Panc1 (cell line): Measurements from ENCODE around the gene CFAP299. TPM values are rescaled to one million over a fixed set of nuclear protein-coding genes. Genes with fewer than 3 reads are reported as not detected.

Experiments used
- ATAC-seq: fragments of 200-7000 bp; cut with Tn5 transposase; 2 replicates; pipeline ENCODE4 v1.9.1; 2020; ENCODE audit warnings: mild to moderate bottlenecking, moderate library complexity
- BruUV-seq: library from RNA; stranded (reverse); fragments of 400-500 nt; replicated peaks from 2 replicates; lab custom pipeline; 2021; lab: Mats Ljungman, UMichigan
- CTCF ChIA-PET: fragments of 300-600 bp; sonication (Branson Sonifier 250); formaldehyde crosslinking; loops from one replicate; lab custom pipeline; 2022; ENCODE audit warnings: antibody characterized with exemption; lab: Charles Lee
- POLR2A ChIA-PET: fragments of 300-600 bp; sonication (Branson Sonifier 250); formaldehyde crosslinking; loops from one replicate; lab custom pipeline; 2022; ENCODE audit warnings: antibody characterized with exemption; lab: Charles Lee
- DNase-seq: peaks from one replicate; pipeline ENCODE4 v3.0.0-alpha.2; 2010; ENCODE audit warnings: low read depth, low spot score
- H3K27ac ChIP-seq: 2 replicates; pipeline ENCODE4 v1.5.1; 2011; ENCODE audit warnings: mild to moderate bottlenecking, low read length, inconsistent platforms
- H3K27me3 ChIP-seq: fragments of 200-500 bp; sonication (Bioruptor generic); 2 replicates; pipeline ENCODE4 v1.6.0; 2014; ENCODE audit warnings: low read length, inconsistent platforms; ENCODE audit not compliant: control insufficient read depth, insufficient read depth
- H3K36me3 ChIP-seq: fragments of 200-500 bp; sonication (Bioruptor generic); 2 replicates; pipeline ENCODE4 v1.5.1; 2014; ENCODE audit warnings: inconsistent platforms, mild to moderate bottlenecking, low read length, moderate library complexity; ENCODE audit not compliant: control insufficient read depth, insufficient read depth
- H3K4me1 ChIP-seq: 2 replicates; pipeline ENCODE4 v1.5.1; 2011; ENCODE audit warnings: inconsistent platforms, mild to moderate bottlenecking, low read length, moderate library complexity; ENCODE audit not compliant: control insufficient read depth, insufficient read depth
- H3K4me3 ChIP-seq, 2 experiments: 2 replicates each; pipeline ENCODE4 v1.5.1; 2011 to 2012; ENCODE audit warnings: low read depth in 2 of 2, low read length in 2 of 2, mild to moderate bottlenecking in 2 of 2, inconsistent platforms in 1 of 2, moderate library complexity in 1 of 2
- H3K9me3 ChIP-seq: fragments of 200-500 bp; sonication (Bioruptor generic); 2 replicates; pipeline ENCODE4 v1.5.1; 2014; ENCODE audit warnings: low read depth, mild to moderate bottlenecking, inconsistent platforms, low read length, moderate library complexity; ENCODE audit not compliant: control insufficient read depth, insufficient read depth
- POLR2AphosphoS5 ChIP-seq: IDR thresholded peaks from 2 replicates; pipeline ENCODE4 v1.6.1; 2012; ENCODE audit warnings: mild to moderate bottlenecking, low read depth, low read length, moderate library complexity
- REST ChIP-seq, 2 experiments: IDR thresholded peaks; 2 replicates each; pipeline ENCODE4 v1.6.1; 2011 to 2012; ENCODE audit warnings: low read depth in 2 of 2, control low read depth in 1 of 2, low read length in 1 of 2, mild to moderate bottlenecking in 1 of 2, moderate library complexity in 1 of 2; ENCODE audit not compliant: insufficient read depth in 1 of 2
- SIN3A ChIP-seq: IDR thresholded peaks from 2 replicates; pipeline ENCODE4 v1.6.1; 2012; ENCODE audit warnings: low read depth, mild to moderate bottlenecking, low read length, moderate library complexity, borderline replicate concordance; ENCODE audit not compliant: insufficient read depth
- TCF7L2 ChIP-seq: IDR thresholded peaks from 2 replicates; pipeline ENCODE4 v1.6.1; 2011; ENCODE audit warnings: mild to moderate bottlenecking, low read depth, low read length, inconsistent platforms
- in situ Hi-C: cut with HindIII; loops from 2 replicates; pipeline ENCODE4 v1.10.0; 2016; ENCODE audit warnings: low sequenced_read_pairs, low pct_unique_long_range_greater_than_20kb
- intact Hi-C: fragments of 100-400 bp; cut with micrococcal nuclease; formaldehyde crosslinking; loops from one replicate; pipeline ENCODE4 v1.10.0; 2022; ENCODE audit not compliant: unreplicated experiment
- total RNA-seq: library from RNA; stranded (reverse); gene quantifications from one replicate; pipeline ENCODE4 v1.2.1, GENCODE V29; 2021; ENCODE audit not compliant: unreplicated experiment
- TF ChIP-seq, protein P1 (sequence below): fragments of 450-650 bp; IDR thresholded peaks from 2 replicates; pipeline ENCODE4 v1.5.1; 2017; ENCODE audit warnings: mild to moderate bottlenecking

Gene CFAP299
- total RNA-seq, 1 experiment from 2014 or later: not detected

- Histone ChIP-seq H3K27me3 (no peaks in the 10 kb centered on the region), H3K4me1 (no peaks in the 10 kb centered on the region), H3K4me3 (no peak overlapping the region), H3K36me3 (no peaks in the 10 kb centered on the region), H3K9me3 (no peaks in the 10 kb centered on the region), H3K27ac (no peak overlapping the region)
- BruUV-seq: no TSS peak
- TF ChIP-seq SIN3A: no peak
- no peak for TF ChIP-seq TCF7L2
- no peak for TF ChIP-seq REST (IDR thresholded peaks at IDR 0.05; ENCODE audit: insufficient read depth in 1 of 2, low read depth in 2 of 2, low read length in 1 of 2)
- TF ChIP-seq, protein P1, sequence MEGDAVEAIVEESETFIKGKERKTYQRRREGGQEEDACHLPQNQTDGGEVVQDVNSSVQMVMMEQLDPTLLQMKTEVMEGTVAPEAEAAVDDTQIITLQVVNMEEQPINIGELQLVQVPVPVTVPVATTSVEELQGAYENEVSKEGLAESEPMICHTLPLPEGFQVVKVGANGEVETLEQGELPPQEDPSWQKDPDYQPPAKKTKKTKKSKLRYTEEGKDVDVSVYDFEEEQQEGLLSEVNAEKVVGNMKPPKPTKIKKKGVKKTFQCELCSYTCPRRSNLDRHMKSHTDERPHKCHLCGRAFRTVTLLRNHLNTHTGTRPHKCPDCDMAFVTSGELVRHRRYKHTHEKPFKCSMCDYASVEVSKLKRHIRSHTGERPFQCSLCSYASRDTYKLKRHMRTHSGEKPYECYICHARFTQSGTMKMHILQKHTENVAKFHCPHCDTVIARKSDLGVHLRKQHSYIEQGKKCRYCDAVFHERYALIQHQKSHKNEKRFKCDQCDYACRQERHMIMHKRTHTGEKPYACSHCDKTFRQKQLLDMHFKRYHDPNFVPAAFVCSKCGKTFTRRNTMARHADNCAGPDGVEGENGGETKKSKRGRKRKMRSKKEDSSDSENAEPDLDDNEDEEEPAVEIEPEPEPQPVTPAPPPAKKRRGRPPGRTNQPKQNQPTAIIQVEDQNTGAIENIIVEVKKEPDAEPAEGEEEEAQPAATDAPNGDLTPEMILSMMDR: no peak
- TF ChIP-seq POLR2AphosphoS5: no peak
- in situ Hi-C loops: no loop called here
- DNase-seq (no peak), ATAC-seq (no peak)
- POLR2A ChIA-PET: no interaction called here
- CTCF ChIA-PET: no interaction called here
- intact Hi-C loops: no loop called here
Observed at GRCh38 chr4:80532674-80533333, 197.3 kb downstream of the CFAP299 start.

DNA sequence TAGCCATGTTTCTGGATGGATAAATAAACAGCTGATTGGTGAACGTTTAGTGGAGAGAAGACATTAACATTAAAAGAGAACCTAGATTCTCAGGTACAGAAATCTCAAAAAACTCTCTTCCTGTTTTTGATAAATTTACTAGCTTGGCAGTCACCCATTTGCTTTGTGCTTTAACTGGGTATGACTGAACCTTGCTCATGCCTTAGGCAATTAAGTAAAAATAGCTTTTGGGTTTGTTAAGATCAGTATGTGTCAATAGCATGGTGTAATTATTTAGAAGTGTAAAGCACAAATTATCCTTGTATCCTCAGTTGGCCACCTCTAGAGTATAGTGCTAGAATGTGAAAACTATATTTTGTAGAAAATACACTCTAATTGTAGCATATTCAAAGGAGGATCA is 200.0 kb downstream of the CFAP299 start:
- POLR2A ChIA-PET: interaction anchor here (0.5 kb wide), 1 partner anchor 88 kb away, joined by 3 read pairs; no protein-coding TSS in a partner anchor
- H3K27me3 ChIP-seq: no peaks in the 10 kb centered on the region
- CTCF ChIA-PET: no interaction called here
- no peak overlapping the region for H3K4me3 ChIP-seq
- ATAC-seq (no peak), DNase-seq (no peak)
- TF ChIP-seq SIN3A (no peak), POLR2AphosphoS5 (no peak), REST (IDR thresholded peaks at IDR 0.05; ENCODE audit: insufficient read depth in 1 of 2, low read depth in 2 of 2, low read length in 1 of 2) (no peak), TCF7L2 (no peak)
- TF ChIP-seq, protein P1: no peak
- H3K36me3 ChIP-seq: no peaks in the 10 kb centered on the region
- in situ Hi-C loops (no loop called here), intact Hi-C loops (no loop called here)
- H3K27ac ChIP-seq: no peak overlapping the region
- H3K4me1 ChIP-seq: no peaks in the 10 kb centered on the region
- no TSS peak for BruUV-seq
- H3K9me3 ChIP-seq: no peaks in the 10 kb centered on the region
